ENCODE results near the gene XAF1.

- TF ChIP-seq CTCF (IDR thresholded peaks at IDR 0.05) (no peak), POLR2A (IDR thresholded peaks at IDR 0.05) (no peak), EP300 (IDR thresholded peaks at IDR 0.05) (no peak)
Observed at GRCh38 chr17:6797718-6798351, 42.0 kb downstream of the XAF1 start.

All from tibial nerve (tissue), 4 donors.